NCI-H146 treated with DMSO at 0.1 percent for 48 hours (cell line): ENCODE data around the gene SNX8.

ENCODE experiments used
- DNase-seq: peaks from one replicate; lab custom pipeline; 2025; ENCODE audit not compliant: unreplicated experiment; lab: John Stamatoyannopoulos, UW

Gene SNX8

GRCh38 chr7:2247141-2247995 is 66.9 kb downstream of the SNX8 start:
- DNase-seq = no peak

- DNase-seq = no peak
These were observed 68.2 kb downstream of the SNX8 start for GRCh38 chr7:2245883-2246675.

DNA sequence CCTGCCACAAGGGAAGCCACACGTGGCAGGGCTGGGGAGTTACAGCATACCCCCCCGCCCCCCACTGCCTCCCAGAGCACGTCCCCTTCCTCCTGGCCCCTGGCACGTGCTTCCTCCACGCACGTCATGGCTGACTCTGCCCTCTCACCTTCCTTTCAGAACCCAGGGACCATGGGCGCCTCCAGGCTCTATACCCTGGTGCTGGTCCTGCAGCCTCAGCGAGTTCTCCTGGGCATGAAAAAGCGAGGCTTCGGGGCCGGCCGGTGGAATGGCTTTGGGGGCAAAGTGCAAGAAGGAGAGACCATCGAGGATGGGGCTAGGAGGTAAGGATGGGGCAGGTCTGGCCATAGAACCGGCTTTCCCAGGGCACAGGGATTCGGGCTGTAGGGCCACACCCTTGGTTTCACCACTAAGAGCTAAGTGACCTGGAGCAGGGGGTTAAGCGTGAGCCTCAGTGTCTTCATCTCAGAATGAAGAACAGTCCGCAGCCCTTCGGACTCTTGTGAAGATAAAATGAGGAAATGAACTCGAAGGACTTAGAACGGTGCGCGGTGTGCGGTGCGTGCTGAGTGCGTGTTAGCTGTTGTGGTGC is 69.7 kb downstream of the SNX8 start:
- DNase-seq = no peak

GRCh38 chr7:2243458-2243857 is 70.8 kb downstream of the SNX8 start:
- no peak for DNase-seq

DNA sequence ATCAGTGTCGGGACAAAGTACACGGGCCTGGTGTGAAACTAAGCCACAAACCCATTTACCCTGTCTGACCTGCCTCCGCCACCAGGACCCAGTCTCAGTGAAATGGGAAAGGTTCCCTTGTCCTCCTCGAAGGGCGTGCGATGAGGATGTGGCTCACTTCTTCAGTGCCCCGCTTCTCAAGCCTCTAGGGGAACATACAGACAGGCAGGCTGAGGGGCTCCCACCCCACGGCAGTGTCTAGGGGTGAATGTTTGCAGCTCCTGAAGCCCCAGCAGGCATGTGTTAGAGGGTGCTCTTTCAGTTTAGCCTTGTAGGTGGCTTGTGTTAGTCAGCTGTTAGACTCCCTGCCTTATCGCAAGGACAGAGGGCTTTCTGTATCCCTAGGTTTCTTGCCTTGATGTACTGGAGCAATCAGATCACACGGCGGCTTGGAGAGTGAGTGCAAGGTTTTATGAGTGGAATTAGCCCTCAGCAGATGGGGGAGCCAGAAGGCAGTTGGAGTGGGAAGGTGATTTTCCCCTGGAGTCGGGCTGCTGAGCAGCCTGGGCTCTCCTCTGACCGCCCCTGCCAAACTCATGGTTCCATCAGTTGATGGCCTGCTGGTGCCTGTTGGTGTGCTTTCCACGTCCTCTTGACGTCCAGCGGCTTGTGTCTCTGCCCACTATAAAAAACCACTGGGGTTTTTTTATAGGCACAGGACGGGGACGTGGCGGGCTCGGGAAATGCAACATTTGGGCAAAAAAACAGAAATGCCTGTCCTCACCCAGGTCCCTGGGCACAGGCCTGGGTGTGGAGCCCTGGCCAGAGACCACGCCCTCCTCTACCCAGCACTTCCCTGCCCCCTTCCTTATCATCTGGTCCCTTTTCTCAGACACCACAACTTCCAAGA is 71.5 kb downstream of the SNX8 start:
- DNase-seq = no peak

DNA sequence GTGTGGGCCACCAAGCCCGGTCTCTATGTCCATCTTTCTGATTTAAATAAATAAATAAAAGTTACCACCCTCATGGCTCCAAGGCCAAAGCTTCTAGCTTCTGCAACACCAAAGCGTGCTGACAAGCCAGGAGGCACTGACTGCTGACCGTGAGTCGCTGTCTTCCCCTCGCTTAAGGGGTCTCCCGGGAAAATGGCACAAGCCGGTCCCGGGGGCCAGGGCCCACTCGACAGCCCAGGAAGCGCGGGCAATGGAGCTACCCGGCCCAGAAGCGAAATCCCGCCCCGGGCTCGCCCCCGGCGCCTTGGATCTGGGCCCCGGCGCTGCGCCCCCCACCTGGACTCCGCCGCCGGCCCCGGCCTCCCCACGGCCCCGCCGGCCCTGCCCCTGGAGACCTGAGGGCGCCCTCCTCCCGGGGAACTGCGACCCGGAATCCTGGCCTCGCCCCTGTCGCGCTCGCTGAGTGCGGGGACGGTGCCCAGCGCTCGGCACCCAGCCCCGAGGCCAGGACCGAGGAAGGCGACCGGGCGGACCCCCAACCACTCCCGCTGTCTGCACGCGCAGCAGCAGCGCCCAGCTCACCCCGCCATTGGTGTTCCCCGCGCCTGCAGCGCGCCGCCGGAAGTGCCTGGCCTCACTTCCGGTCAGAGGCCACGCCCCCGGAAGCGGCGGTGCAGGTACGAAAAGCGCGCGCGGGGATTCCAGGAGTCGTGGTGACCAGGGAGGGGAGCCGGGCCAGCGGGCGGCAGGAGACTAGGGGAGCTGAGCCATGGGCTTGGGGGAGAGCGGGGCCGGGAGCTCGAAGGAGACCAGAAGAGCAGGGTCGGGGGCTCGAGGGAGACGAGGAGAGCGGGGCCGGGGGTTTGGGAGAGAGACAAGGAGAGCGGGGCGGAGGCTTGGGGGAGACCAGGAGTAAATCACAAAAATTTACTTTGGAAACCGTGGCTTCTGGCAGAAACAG is 72.4 kb downstream of the SNX8 start, which contains the start of the genes MRM2 and NUDT1:
Gene MRM2, minus strand, starts transcription at position 626 of the 961 bp plus-strand sequence. Its CDS starts 36 bp downstream, at position 590.
Gene NUDT1, plus strand, starts transcription at position 647 of the 961 bp plus-strand sequence. CDS start 2,349 bp downstream, outside the sequence.
- DNase-seq = peak; percentile 74

GRCh38 chr7:2239242-2239641 is 75.0 kb downstream of the SNX8 start:
- no peak for DNase-seq

DNA sequence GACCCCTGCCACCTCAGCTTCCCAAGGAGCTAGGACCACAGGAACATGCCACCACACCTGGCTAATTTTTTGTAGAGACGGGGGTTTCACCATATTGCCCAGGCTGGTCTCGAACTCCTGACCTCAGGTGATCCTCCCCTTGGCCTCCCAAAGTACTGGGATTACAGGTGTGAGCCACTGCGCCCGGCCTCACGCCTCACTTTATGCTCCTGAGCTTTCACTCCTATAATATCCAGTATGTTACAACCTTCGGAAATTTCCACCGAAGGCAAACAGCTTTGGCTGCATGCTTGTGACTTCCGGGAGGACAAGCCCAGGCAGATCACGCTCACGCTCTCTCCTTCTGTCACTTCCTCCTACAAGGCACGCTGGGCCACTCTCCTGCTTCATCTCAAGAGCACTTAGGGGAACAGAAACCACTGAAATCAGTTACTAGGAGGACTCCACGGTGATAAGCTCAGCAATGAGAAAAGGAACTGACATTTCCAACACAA is 77.1 kb downstream of the SNX8 start:
- DNase-seq = no peak

DNA sequence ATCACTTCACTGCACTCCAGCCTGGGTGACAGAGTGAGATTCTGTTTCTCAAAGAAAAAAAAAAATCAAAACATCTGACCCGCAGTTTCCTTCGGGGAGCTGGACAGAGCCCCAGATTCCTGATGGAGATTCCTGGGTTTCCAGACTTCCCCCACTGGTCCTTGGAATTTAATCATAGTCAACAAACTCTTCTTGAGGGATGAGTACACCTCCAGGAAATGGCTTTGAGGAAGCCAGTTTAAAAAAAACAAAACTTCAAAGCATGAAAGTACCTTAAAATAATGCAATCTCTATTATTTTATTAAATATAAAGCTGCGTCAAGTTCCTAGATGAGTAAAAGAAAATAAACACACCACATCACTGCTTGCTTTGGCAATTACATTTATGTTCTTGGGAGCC is 80.3 kb downstream of the SNX8 start:
- no peak for DNase-seq

- peak; percentile 50 for DNase-seq
These were observed 81.3 kb downstream of the SNX8 start, which contains the start of gene MAD1L1 for GRCh38 chr7:2232766-2233520. MAD1L1 (minus strand) TSS chr7:2232945; CDS start chr7:2230133, 2,812 bp downstream.

DNA sequence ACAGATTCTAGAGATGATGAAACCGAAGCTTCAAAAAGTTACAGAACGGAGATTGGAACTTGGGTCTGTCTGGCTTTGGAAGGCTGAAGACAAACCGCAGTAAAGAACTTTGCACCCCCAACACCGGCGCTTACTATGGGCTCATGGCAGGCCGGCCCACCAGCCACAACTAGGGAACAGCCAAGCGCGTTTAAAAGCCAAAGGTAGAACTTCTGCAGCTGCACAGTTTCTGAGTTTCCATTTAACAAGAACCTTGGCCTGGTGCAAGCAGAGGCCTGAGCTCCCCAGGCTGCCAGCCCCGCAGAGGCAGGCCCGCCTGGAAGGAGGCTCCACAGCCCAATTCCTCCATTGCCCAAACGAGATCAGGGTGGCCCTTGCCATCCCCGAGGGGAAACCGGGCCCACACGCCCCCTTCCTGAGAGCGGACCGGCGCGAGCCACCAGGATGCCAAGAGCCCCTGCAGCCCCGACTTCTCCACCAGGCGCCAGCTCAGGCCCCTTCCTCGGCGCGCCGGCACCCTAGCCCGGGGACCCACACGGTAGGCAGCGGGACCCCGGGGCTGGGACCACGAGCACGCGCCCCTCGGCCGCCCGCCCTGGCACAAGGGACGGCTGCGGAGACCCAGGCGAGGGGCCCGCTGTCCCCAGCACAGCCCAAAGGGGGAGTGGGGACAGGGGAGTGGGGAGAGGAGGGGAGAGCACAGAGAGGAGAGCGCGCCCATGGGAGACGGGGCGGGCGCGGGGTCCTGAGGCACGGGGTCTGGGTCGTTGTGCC is 82.1 kb downstream of the SNX8 start:
- no peak for DNase-seq

- DNase-seq = no peak
These were observed 83.4 kb downstream of the SNX8 start for GRCh38 chr7:2230882-2231281.

GRCh38 chr7:2230226-2230625 is 84.0 kb downstream of the SNX8 start:
- DNase-seq = no peak

DNA sequence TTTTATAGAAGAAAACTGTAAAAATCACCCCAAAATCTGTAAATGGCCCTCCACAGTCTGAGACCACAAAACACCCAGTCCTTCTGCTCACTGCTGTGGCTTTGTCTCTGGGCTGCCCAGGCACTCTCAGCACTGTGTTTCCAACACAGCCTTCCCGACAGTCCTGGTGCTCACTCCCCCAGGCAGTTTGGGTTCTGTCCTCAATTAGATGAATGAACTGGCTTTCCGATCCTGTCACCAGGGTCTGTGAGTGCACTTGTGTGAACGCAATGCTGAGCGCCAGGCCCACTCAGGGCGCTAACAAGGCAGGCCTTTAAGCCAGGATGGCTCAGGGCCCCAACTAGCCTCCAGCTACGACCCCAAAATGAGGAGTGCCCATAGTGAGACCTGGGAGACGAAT is 84.8 kb downstream of the SNX8 start:
- no peak for DNase-seq

GRCh38 chr7:2228921-2229320 is 85.3 kb downstream of the SNX8 start:
- no peak for DNase-seq

DNA sequence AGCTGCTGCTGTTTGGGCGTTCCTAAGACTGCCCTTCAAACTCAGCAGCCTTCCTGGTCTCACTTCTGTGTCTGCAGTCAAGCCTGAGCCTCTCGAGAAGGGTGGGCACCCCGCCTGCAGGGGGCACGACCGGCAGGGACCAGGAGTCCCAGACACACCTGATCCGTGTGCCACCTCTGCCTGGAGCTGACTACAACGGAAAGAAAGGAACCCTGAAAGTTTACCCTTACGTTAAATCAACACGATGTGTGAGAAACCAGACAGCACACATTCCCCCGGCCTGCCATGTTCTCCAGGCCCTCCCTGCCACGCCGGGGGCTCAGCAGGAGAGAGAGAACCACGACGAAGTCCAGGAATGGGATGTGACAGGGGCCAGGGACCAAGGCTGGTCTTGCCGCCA is 86.5 kb downstream of the SNX8 start:
- DNase-seq = no peak

DNA sequence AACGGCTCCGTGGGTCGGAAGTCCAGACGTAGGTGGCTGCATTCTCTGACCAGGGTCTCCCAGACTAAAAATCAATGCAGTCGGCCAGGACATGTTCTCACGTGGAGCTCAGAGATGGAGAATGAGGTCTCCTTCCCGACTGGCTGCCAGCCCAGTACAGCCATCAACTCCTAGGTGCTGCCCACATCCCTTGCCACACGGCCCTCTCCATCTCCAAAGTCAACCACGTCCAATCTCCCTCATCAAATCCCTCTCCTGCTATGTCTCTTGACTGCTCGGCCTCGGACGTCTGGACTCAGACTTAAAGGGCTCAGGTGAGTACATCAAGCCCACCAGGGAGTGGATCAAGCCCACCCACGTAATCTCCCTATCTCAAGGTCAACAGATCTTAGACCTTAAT is 88.4 kb downstream of the SNX8 start:
- DNase-seq = no peak

DNA sequence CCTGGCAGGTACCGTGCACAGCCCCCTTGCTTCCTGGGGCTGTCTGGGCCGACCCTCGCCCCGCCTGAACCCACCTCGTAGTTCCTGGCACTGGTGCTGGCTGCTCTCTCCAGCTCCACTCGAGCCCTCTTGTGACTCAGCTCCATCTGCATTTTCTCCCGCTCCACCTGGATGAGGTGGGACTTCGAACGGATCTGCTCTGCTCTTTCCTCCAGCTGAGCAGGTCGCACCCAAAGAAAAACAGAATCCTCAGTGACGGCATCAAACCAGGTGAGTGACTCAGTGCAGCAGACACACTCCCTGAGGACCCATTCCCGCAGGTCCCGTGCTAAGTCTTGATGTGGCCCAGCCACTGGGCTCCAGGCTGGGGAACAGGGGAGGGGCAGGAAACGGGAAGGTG is 88.9 kb downstream of the SNX8 start:
- no peak for DNase-seq
